GM21619 (cell line): ENCODE data around the gene AP1S1.
"Not testable (repeated sequence)": the region's sequence is repeated elsewhere in the genome, so short reads cannot be mapped to it uniquely, and the experiment has no call there.

Experiments used
- ATAC-seq: cut with Tn5 transposase; IDR thresholded peaks from one replicate; pipeline ENCODE4 v1.9.1; 2021; ENCODE audit not compliant: unreplicated experiment

AP1S1 gene

DNA sequence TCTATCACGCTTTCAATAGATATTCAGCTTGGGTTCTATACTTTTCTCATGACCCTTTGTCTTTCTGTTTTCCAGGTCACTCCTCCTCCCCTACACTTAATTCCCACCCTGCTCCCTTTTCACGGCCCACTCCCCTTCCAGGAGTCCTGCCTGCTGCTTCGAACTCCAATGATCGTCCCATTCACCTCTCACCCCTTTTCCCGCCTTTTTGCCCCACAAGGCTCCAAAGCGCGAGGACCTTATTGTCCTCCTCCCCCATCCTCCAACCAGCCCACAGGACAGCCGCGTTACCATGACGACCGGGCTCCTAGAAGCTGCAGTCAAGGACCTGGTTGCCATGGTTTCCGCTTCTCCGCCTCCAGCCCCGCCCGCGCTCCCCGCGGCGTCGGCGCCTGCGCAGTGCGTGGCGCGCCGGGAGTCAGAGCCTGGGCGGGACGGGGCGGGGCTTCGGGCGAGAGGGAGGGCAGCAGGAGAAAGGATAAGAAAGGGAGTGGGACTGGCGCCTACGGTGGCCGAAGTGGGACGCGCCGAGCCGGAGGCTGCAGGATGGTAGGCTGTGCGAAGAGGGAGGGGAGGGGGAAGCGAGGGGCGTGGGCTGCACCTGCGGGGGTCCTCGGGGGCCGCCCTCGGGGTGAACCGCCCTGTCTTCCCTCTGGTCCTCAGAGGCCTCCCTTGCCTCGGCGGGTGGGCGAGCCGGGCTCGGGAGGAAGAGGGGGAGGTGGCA is at the start of gene AP1S1:
Gene AP1S1 (plus strand): TSS at position 508 of the 724 bp plus-strand sequence. CDS start 39 bp downstream, at position 547.
- peak; percentile 73 for ATAC-seq

- no peak for ATAC-seq
These were observed 49.5 kb upstream of the AP1S1 start for GRCh38 chr7:101104799-101105198.

DNA sequence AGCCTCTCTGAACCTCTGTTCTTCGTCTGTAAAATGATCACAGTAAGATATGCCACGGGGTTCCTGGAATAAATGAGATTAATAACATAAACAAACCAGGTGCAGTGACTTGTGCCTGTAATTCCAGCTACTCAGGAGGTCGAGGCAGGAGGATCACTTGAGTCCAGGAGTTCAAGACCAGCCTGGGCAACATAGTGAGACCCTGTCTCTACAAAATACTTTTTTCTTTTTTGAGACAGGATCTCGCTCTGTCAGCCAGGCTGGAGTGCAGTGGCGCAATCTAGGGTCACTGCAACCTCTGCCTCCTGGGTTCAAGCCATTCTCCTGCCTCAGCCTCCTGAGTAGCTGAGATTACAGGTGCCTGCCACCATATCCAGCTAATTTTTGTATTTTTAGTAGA is 49.0 kb upstream of the AP1S1 start:
- ATAC-seq = not testable (repeated sequence)

GRCh38 chr7:101106386-101106785 is 47.9 kb upstream of the AP1S1 start:
- ATAC-seq = no peak

GRCh38 chr7:101108330-101108857 is 45.9 kb upstream of the AP1S1 start:
- ATAC-seq = no peak

DNA sequence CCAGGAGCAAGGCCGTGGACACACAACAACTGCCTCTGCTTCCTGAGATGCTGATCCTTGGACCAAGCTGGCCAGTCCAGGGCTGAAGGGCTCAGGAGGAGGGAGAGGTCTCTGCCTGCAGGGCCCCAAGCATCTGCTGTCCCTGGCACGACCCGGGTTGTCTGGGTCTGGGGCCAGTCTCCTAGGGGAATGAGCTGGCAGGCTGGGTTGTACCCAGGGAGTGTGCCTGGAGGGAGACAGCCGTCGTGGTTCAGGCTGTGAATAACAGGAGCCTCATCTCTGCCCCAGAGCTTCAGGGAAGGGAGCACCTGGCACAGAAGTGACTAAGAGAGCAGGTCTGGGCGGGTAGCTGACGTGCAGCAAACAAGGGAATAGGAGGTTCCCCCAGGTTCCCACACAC is 45.3 kb upstream of the AP1S1 start:
- ATAC-seq = no peak

GRCh38 chr7:101109368-101109767 is 44.9 kb upstream of the AP1S1 start:
- ATAC-seq = no peak

DNA sequence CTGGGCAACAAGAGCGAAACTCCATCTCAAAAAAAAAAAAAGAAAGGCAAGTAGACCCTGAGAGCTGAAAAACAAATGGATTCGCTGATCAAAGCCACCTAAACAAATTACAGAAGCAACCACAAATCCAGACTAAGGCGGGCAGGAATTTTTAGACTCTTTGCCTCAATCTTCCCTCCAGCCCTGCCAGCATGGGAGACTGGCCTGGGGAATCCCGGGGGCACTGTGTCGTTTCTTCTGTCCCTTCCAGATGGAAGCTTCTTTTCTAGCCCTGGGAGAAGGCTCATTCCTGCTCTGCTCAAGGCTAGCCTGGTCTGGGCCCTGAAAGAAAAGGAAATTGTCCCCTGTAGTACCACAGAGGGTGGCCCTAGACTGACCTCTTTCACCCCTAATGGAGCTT is 43.0 kb upstream of the AP1S1 start:
- no peak for ATAC-seq

DNA sequence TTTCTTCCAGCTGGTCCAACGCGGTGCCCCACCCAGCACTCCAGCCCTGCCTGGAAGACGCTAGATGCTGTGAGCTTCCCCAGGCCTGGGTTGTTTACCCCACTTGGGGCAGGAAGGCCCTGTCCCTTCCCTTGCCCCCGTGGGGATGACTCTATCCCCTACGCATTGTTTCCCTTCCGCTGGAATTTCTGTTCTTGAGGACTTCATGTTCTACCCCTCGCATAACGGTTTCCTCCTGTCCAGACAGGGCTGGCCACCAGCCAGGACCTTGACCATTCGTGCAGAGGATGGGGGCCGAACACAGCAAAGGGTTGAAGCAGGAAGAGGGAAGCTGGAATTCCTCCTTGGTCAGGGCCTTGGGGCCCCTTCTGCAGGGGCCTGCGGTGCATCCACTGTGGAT is 42.0 kb upstream of the AP1S1 start:
- no peak for ATAC-seq

DNA sequence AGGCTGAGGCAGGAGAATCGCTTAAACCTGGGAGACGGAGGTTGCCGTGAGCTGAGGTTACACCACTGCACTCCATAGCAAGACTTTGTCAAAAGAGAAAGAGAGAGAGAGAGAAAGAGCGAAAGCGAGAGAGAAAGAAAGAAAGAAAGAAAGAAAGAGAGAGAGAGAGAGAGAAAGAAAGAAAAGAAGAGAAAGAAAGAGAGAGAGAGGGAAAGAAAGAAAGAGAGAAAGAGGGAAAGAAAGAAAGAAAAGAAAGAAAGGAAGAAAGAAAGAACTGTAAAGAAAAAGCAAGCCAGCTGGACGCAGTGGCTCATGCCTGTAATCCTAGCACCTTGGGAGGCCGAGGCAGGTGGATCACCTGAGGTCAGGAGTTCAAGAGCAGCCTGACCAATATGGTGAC is 41.1 kb upstream of the AP1S1 start:
- ATAC-seq = not testable (repeated sequence)

DNA sequence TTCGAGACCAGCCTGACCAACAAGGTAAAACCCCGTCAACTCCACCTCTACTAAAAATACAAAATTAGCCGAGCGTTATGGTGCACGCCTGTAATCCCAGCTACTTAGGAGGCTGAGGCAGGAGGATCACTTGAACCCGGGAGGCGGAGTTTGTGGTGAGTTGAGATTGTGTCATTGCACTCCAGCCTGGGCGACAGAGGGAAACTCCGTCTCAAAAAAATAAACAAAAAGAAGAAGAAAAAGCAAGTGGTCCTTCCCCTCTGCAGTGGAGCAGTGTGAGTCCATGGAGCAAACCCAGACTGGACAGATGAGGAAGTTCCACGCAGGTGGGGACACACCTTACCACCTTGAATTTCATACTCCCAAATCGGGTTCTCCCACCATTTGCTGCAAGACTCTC is 40.4 kb upstream of the AP1S1 start:
- no peak for ATAC-seq

DNA sequence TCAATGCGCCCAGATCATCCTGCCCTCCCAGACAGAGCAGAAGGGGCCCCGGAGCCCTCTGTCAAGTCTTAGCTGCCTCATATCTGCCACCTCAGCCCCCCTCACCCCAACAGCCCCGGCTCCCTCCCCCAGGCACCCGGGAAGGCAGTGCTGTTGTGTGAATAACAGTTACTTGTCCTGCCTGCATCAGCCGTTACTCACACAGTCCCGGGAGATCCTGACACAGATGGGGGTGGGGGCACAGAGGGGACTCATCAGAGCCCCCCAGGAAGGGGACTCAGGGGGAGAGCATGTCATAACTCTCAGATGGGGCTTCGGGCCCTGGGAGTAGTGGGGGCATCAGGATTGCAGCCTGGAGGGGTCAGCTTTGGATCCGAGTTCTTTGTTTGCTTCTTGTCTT is 39.8 kb upstream of the AP1S1 start:
- ATAC-seq = no peak

DNA sequence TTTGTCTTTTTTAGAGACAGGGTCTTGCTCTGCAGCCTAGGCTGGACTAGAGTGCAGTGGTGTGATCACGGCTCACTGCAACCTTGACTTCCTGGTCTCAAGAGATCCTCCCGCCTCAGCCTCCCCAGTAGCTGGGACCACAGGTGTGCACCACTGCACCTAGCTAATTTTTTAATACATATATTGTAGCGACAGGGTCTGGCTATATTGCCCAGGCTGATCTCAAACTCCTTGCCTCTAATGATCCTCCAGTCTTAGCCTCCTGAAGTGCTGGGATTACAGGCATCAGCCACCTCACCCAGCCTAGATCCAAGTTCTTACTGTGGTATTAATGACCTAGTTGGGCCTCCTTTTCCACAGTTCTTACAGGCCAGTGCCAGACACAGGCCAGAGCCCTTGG is 39.1 kb upstream of the AP1S1 start:
- no peak for ATAC-seq

GRCh38 chr7:101116898-101117297 is 37.4 kb upstream of the AP1S1 start:
- ATAC-seq = no peak

GRCh38 chr7:101118856-101119255 is 35.4 kb upstream of the AP1S1 start:
- ATAC-seq = no peak

GRCh38 chr7:101119876-101120275 is 34.4 kb upstream of the AP1S1 start:
- no peak for ATAC-seq

DNA sequence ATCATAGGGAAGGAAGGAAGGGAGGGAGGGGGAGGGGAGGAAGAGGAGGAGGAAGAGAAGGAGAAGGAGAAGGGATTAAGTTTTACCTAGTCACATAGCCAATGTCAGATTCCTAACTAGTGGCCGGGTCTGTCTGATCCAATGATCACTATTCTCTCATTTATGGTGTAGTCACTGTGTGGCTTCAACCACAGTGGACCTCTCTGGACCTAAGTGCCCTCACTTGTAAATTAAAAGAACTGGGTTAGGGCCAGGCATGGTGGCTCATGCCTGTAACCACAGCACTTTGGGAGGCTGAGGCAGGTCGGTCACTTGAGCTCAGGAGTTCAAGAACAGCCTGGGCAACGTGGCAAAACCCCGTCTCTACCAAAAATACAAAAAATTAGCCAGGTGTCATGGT is 34.0 kb upstream of the AP1S1 start:
- ATAC-seq = no peak

- ATAC-seq = not testable (repeated sequence)
These were observed 32.7 kb upstream of the AP1S1 start for GRCh38 chr7:101121631-101121990.

DNA sequence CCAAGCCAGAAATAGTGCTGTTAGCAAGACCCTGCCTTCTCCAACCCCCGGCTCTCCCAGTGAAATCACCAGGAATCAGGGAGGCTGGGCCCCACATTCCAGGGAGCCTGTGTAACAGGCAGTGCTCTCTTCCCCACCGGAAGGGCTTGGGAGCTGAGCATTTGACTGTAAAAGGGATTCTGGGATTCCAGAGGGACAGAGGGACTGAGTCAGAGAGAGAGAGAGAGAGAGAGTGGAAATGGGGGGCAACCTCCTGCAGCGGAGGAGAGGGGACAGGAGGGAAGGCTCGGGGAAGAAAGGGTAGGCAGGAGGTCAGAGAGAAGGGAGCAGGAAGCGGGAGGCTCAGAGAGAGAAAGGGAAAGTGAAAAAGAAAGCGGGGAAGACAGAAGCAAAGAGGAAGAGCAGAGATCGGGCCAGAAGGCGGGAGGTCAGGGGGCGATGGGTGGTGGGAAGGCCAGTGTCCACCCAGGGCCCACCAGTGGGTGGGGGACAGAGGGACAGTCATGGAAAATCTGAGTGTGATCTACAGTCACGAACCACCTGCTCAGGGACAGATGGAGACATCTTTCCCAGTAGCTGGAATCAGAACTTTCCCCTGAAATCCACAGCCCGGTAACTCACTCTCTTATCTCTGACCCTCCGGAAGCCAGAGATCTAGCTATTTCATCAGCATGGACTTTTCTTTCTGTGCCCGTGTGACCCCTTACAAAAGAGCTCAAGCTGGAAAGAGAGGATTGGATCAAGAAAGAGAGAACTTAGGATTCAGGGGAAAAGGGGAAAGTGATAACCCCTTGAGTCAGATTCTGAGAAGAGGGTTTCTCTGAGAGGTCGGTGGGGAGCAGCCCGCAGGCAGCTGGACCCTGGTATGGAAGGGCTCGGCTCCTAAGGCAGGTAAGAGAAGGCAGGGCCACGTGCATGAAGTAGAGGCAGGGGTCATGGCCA is 32.0 kb upstream of the AP1S1 start:
- ATAC-seq = no peak

DNA sequence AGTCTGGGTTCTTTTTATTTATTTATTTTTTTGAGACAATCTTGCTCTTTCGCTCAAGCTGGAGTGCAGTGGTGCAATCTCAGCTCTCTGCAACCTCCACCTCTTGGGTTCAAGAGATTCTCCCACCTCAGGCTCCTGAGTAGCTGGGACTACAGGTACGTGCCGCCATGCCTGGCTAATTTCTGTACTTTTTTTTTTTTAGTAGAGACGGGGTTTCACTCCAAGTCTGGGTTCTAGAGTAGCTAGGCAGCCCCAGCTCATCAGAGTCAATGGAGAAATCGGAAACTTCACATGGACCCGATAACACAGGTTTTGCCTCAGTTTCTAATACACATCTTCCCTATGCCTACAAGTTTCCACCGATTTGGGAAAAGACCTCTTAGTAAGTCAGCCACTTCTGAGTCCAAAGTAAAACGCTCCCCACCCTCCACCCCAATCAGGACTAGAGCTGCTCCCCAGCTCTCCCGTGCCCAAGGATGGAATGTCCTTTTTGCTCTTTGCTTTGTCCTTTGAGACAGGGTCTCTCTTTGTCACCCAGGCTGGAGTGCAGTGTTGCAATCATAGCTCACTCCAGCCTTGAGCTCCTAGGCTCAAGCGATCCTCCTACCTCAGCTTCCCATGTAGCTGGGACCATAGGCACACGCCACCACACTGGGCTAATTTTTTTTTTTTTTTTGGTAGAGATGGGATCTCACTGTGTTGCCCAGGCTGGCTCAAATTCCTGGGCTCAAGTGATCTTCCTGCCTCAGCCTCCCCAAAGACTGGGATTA is 31.2 kb upstream of the AP1S1 start:
- ATAC-seq = no peak

DNA sequence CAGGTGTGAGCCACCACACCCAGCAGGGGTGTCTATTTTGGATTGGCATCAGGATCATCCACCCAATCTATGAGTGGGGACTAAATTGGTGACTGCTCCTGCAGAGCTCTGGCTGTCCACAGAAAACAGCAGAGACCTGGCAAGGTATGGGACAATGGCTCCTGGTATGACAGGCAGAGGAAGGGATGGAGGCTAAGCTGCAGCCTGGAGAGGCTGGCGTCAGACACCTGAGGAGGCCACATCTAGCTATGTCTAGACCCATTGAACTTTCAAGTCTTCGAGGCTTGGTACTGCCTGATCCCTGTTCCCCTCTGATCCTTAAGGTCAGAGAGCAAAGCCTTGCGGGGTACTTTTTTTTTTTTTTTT is 30.6 kb upstream of the AP1S1 start:
- ATAC-seq = no peak
